ENCODE results near the gene AFAP1.

The AFAP1 gene

GRCh38 chr4:7787067-7787466 is 152.6 kb downstream of the AFAP1 start:
- no peaks in the 10 kb centered on the region for H3K9me2 ChIP-seq (replicated peaks; ENCODE audit: low read depth, low read length)
- TF ChIP-seq CTCF (conservative IDR thresholded peaks at IDR 0.05; ENCODE audit: low read length) (no peak), EZH2phosphoT487 (IDR thresholded peaks at IDR 0.05; ENCODE audit: borderline replicate concordance) (no peak)
- H3K27me3 ChIP-seq (ENCODE audit: insufficient read depth, low read length, poor library complexity, severe bottlenecking): no peaks in the 10 kb centered on the region
- no peak overlapping the region for H2AFZ ChIP-seq (ENCODE audit: low read length)
- no peaks in the 10 kb centered on the region for H3K36me3 ChIP-seq (ENCODE audit: insufficient read depth, low read length)
- no peaks in the 10 kb centered on the region for H4K20me1 ChIP-seq (ENCODE audit: insufficient read depth, low read length, poor library complexity, severe bottlenecking)
- no peaks in the 10 kb centered on the region for H3F3A ChIP-seq (ENCODE audit: low read depth)
- H3K4me1 ChIP-seq (ENCODE audit: insufficient read depth, low read length, poor library complexity, severe bottlenecking): no peaks in the 10 kb centered on the region
- H3K9me3 ChIP-seq (ENCODE audit: insufficient read depth, low read depth, low read length): no peaks in the 10 kb centered on the region; the same call in 1 of the 2 replicates
- H3K79me2 ChIP-seq (ENCODE audit: insufficient read depth, low read length): no peaks in the 10 kb centered on the region
- no peak overlapping the region for H3K4me2 ChIP-seq (ENCODE audit: low read depth, low read length, poor library complexity, severe bottlenecking)
- no peak overlapping the region for H3K4me3 ChIP-seq (ENCODE audit: low read length, poor library complexity, severe bottlenecking)
- no peak overlapping the region for H3K9ac ChIP-seq (ENCODE audit: low read depth, low read length, poor library complexity, severe bottlenecking)

- Histone ChIP-seq H3K4me3 (ENCODE audit: low read length, poor library complexity, severe bottlenecking) (no peak overlapping the region), H3K9ac (ENCODE audit: low read depth, low read length, poor library complexity, severe bottlenecking) (no peak overlapping the region), H3K36me3 (ENCODE audit: insufficient read depth, low read length) (no peaks in the 10 kb centered on the region), H3K4me1 (ENCODE audit: insufficient read depth, low read length, poor library complexity, severe bottlenecking) (no peaks in the 10 kb centered on the region), H3F3A (ENCODE audit: low read depth) (no peaks in the 10 kb centered on the region), H3K4me2 (ENCODE audit: low read depth, low read length, poor library complexity, severe bottlenecking) (no peak overlapping the region), H3K9me2 (replicated peaks; ENCODE audit: low read depth, low read length) (no peaks in the 10 kb centered on the region), H3K27me3 (ENCODE audit: insufficient read depth, low read length, poor library complexity, severe bottlenecking) (no peaks in the 10 kb centered on the region), H4K20me1 (ENCODE audit: insufficient read depth, low read length, poor library complexity, severe bottlenecking) (no peaks in the 10 kb centered on the region), H2AFZ (ENCODE audit: low read length) (no peak overlapping the region), H3K9me3 (ENCODE audit: insufficient read depth, low read depth, low read length) (no peaks in the 10 kb centered on the region; the same call in 1 of the 2 replicates), H3K79me2 (ENCODE audit: insufficient read depth, low read length) (no peaks in the 10 kb centered on the region)
- TF ChIP-seq EZH2phosphoT487 (IDR thresholded peaks at IDR 0.05; ENCODE audit: borderline replicate concordance) (no peak), CTCF (conservative IDR thresholded peaks at IDR 0.05; ENCODE audit: low read length) (no peak)
Observed at GRCh38 chr4:7786517-7786916, 153.1 kb downstream of the AFAP1 start.

- H3K36me3 ChIP-seq (ENCODE audit: insufficient read depth, low read length): no peaks in the 10 kb centered on the region
- H3K9me2 ChIP-seq (replicated peaks; ENCODE audit: low read depth, low read length): no peaks in the 10 kb centered on the region
- no peak overlapping the region for H3K4me3 ChIP-seq (ENCODE audit: low read length, poor library complexity, severe bottlenecking)
- H3K4me1 ChIP-seq (ENCODE audit: insufficient read depth, low read length, poor library complexity, severe bottlenecking): no peaks in the 10 kb centered on the region
- no peak overlapping the region for H3K9ac ChIP-seq (ENCODE audit: low read depth, low read length, poor library complexity, severe bottlenecking)
- H3K27me3 ChIP-seq (ENCODE audit: insufficient read depth, low read length, poor library complexity, severe bottlenecking): no peaks in the 10 kb centered on the region
- H3K9me3 ChIP-seq (ENCODE audit: insufficient read depth, low read depth, low read length): no peaks in the 10 kb centered on the region; the same call in 1 of the 2 replicates
- H3F3A ChIP-seq (ENCODE audit: low read depth): no peaks in the 10 kb centered on the region
- no peaks in the 10 kb centered on the region for H3K79me2 ChIP-seq (ENCODE audit: insufficient read depth, low read length)
- H4K20me1 ChIP-seq (ENCODE audit: insufficient read depth, low read length, poor library complexity, severe bottlenecking): no peaks in the 10 kb centered on the region
- no peak overlapping the region for H2AFZ ChIP-seq (ENCODE audit: low read length)
- H3K4me2 ChIP-seq (ENCODE audit: low read depth, low read length, poor library complexity, severe bottlenecking): no peak overlapping the region
- TF ChIP-seq CTCF (conservative IDR thresholded peaks at IDR 0.05; ENCODE audit: low read length): no peak
- TF ChIP-seq EZH2phosphoT487 (IDR thresholded peaks at IDR 0.05; ENCODE audit: borderline replicate concordance): no peak
Observed at GRCh38 chr4:7786040-7786439, 153.6 kb downstream of the AFAP1 start.

Data from Loucy (cell line).